HCT116 (cell line): Measurements from ENCODE around the gene SLC39A5. TPM values are rescaled to one million over a fixed set of nuclear protein-coding genes. Genes with fewer than 3 reads are reported as not detected.

ENCODE experiments used
- ATAC-seq: fragments of 200-7000 bp; cut with Tn5 transposase; 2 replicates; pipeline ENCODE4 v1.9.1; 2020; ENCODE audit warnings: mild to moderate bottlenecking, moderate library complexity
- BruUV-seq: library from RNA; stranded (reverse); fragments of 400-500 nt; replicated peaks from 2 replicates; lab custom pipeline; 2021; lab: Mats Ljungman, UMichigan
- CTCF ChIA-PET: fragments of 300-600 bp; sonication (Branson Sonifier 250); formaldehyde crosslinking; loops from one replicate; lab custom pipeline; 2021; ENCODE audit warnings: antibody characterized with exemption; lab: Charles Lee
- POLR2A ChIA-PET: fragments of 300-600, 350-600 bp; sonication (Branson Sonifier 250); formaldehyde crosslinking; loops from one replicate; lab custom pipeline; 2021; ENCODE audit warnings: antibody characterized with exemption; lab: Charles Lee
- RAD21 ChIA-PET, 2 experiments: fragments of 300-600 bp; sonication (Branson Sonifier 250); formaldehyde crosslinking; loops; one replicate each; lab custom pipeline; 2023; ENCODE audit warnings: low total read pairs in 2 of 2; ENCODE audit not compliant: uncharacterized antibody in 2 of 2, unreplicated experiment in 2 of 2, low non-redundant PET in 1 of 2; lab: Charles Lee
- DNase-seq: peaks from one replicate; pipeline ENCODE4 v3.0.0-alpha.2; 2010; ENCODE audit warnings: low read depth, low spot score
- H2AFZ ChIP-seq: fragments of 200-600 bp; shearing (Covaris generic), sonication (generic); 2 replicates; pipeline ENCODE4 v1.6.1; 2017; ENCODE audit warnings: low read depth, mixed run types, mixed read lengths, antibody characterized with exemption, low read length; ENCODE audit not compliant: poor library complexity, severe bottlenecking
- H3K27ac ChIP-seq: 2 replicates; pipeline ENCODE4 v1.5.1; 2012; ENCODE audit warnings: low read depth, low read length
- H3K27me3 ChIP-seq: fragments of 200-600 bp; sonication (generic); 2 replicates; pipeline ENCODE4 v1.6.1; 2016; ENCODE audit warnings: mixed run types, low read length, mixed read lengths; ENCODE audit not compliant: insufficient read depth
- H3K36me3 ChIP-seq, 2 experiments: fragments of 200-500 bp in 1 of 2; fragments of 200-600 bp in 1 of 2; sonication (Bioruptor generic) in 1 of 2; sonication (generic) in 1 of 2; 2 replicates each; pipeline versions ENCODE4 v1.5.1 to v1.6.1; 2014 to 2016; ENCODE audit warnings: low read length in 2 of 2, inconsistent platforms in 1 of 2, mixed read lengths in 1 of 2, mixed run types in 1 of 2; ENCODE audit not compliant: insufficient read depth in 2 of 2, control insufficient read depth in 1 of 2
- H3K4me1 ChIP-seq, 2 experiments: fragments of 200-600 bp in 1 of 2; sonication (generic) in 1 of 2; 2 replicates each; pipeline versions ENCODE4 v1.5.1 to v1.6.1; 2012 to 2017; ENCODE audit warnings: low read length in 2 of 2, inconsistent platforms in 1 of 2, mild to moderate bottlenecking in 1 of 2, mixed read lengths in 1 of 2, mixed run types in 1 of 2, moderate library complexity in 1 of 2; ENCODE audit not compliant: insufficient read depth in 2 of 2, control insufficient read depth in 1 of 2
- H3K4me2 ChIP-seq: fragments of 200-600 bp; sonication (generic); 2 replicates; pipeline ENCODE4 v1.6.1; 2017; ENCODE audit warnings: mixed run types, low read length, mixed read lengths
- H3K4me3 ChIP-seq, 2 experiments: fragments of 200-600 bp in 1 of 2; sonication (generic) in 1 of 2; replicated peaks in 1 of 2; 2 replicates each; pipeline ENCODE4 v1.5.1; 2011 to 2016; ENCODE audit warnings: low read length in 2 of 2, control low read depth in 1 of 2, low read depth in 1 of 2, mild to moderate bottlenecking in 1 of 2, mixed read lengths in 1 of 2, mixed run types in 1 of 2
- H3K79me2 ChIP-seq: fragments of 200-600 bp; sonication (generic); 2 replicates; pipeline ENCODE4 v1.6.1; 2017; ENCODE audit warnings: mild to moderate bottlenecking, mixed run types, low read length, moderate library complexity, mixed read lengths; ENCODE audit not compliant: insufficient read depth
- H3K9ac ChIP-seq: fragments of 200-600 bp; sonication (generic); 2 replicates; pipeline ENCODE4 v1.6.1; 2016; ENCODE audit warnings: low read length, mixed read lengths
- H3K9me2 ChIP-seq: fragments of 200-600 bp; sonication (generic), shearing (Covaris generic); 2 replicates; pipeline ENCODE4 v1.6.1; 2017; ENCODE audit warnings: mixed run types, mild to moderate bottlenecking, moderate library complexity; ENCODE audit not compliant: insufficient read depth
- H3K9me3 ChIP-seq, 2 experiments: fragments of 200-500 bp in 1 of 2; fragments of 200-600 bp in 1 of 2; sonication (Bioruptor generic) in 1 of 2; sonication (generic) in 1 of 2; 2 replicates each; pipeline ENCODE4 v1.6.1; 2014 to 2017; ENCODE audit warnings: low read length in 2 of 2, mixed read lengths in 2 of 2, inconsistent platforms in 1 of 2, low read depth in 1 of 2, mild to moderate bottlenecking in 1 of 2, mixed run types in 1 of 2, moderate library complexity in 1 of 2; ENCODE audit not compliant: control insufficient read depth in 1 of 2, insufficient read depth in 1 of 2
- H4K20me1 ChIP-seq: fragments of 200-600 bp; sonication (generic), shearing (Covaris generic); 2 replicates; pipeline ENCODE4 v1.6.1; 2017; ENCODE audit warnings: mixed run types, mild to moderate bottlenecking, moderate library complexity; ENCODE audit not compliant: insufficient read depth
- CEBPB ChIP-seq: IDR thresholded peaks from 2 replicates; pipeline ENCODE4 v1.6.1; 2012; ENCODE audit warnings: low read depth
- ELF1 ChIP-seq: IDR thresholded peaks from 2 replicates; pipeline ENCODE4 v1.6.1; 2012; ENCODE audit warnings: low read depth, borderline replicate concordance
- POLR2A ChIP-seq: IDR thresholded peaks from 2 replicates; pipeline ENCODE4 v1.7.0; 2011; ENCODE audit warnings: borderline replicate concordance; ENCODE audit not compliant: insufficient read depth, insufficient read length; ENCODE audit errors: extremely low read depth
- ZNF274 ChIP-seq: fragments of 200-500 bp; sonication (Bioruptor generic); IDR thresholded peaks from 2 replicates; pipeline ENCODE4 v1.6.1; 2014; ENCODE audit warnings: mild to moderate bottlenecking, low read depth, low read length, inconsistent platforms
- intact Hi-C: fragments of 100-400 bp; cut with micrococcal nuclease; formaldehyde crosslinking; loops from 2 replicates; pipeline ENCODE4 v1.10.0; 2022
- total RNA-seq: library from RNA; stranded (reverse); gene quantifications from one replicate; pipeline ENCODE4 v1.2.1, GENCODE V29; 2021; ENCODE audit not compliant: unreplicated experiment
- TF ChIP-seq, protein P1 (sequence below), 3 experiments: fragments of 200-600 bp in 1 of 3; sonication (generic) in 1 of 3; IDR thresholded peaks in 2 of 3; conservative IDR thresholded peaks in 1 of 3; 2 replicates each; pipeline ENCODE4 v1.5.1; 2012 to 2017; ENCODE audit warnings: low read depth in 2 of 3, low read length in 2 of 3, antibody characterized with exemption in 1 of 3, borderline replicate concordance in 1 of 3, control low read depth in 1 of 3, mild to moderate bottlenecking in 1 of 3, mixed read lengths in 1 of 3, mixed run types in 1 of 3, moderate library complexity in 1 of 3; ENCODE audit not compliant: insufficient read depth in 1 of 3
- TF ChIP-seq, protein P2 (sequence below): IDR thresholded peaks from 2 replicates; pipeline ENCODE4 v1.6.1; 2011; ENCODE audit warnings: mild to moderate bottlenecking, low read length, moderate library complexity; ENCODE audit not compliant: insufficient replicate concordance; ENCODE audit errors: extremely low read depth
- TF ChIP-seq, protein P3 (sequence below): IDR thresholded peaks from 2 replicates; pipeline ENCODE4 v1.6.1; 2012; ENCODE audit warnings: low read depth

The SLC39A5 gene
- total RNA-seq, 1 experiment from 2014 or later: 0.66 TPM

DNA sequence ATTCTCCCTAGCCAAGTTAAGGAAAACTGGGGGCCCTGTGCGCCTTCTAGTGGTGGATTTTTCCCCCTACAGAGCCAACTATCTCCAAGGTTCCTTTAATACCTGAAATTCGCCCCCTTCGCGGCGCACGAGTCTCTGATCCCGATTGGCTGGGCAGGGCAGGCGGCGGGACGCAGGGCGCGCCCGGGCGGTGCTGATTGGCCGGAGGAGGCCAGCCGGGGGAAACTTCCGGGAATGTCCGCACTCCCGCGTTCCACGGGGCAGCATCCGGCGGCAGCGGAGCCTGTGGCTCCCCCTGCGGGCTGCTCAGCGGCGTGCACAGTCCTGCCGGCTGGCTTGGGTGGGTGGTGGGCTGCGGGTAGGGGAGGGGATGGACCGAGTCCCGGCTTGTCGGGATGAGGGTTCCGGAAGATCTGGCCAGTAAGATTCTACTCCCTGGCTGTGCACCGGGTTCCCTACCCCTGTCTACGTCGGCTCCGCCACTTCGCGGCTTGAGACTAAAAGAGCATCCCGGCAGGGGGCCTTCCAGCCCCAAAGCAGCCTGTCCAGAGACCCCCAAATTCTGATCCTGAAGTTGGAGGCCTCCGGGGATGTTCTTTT is 5.6 kb upstream of the SLC39A5 start, which contains the start of gene NABP2 (continued):
- TF ChIP-seq, protein P1, sequence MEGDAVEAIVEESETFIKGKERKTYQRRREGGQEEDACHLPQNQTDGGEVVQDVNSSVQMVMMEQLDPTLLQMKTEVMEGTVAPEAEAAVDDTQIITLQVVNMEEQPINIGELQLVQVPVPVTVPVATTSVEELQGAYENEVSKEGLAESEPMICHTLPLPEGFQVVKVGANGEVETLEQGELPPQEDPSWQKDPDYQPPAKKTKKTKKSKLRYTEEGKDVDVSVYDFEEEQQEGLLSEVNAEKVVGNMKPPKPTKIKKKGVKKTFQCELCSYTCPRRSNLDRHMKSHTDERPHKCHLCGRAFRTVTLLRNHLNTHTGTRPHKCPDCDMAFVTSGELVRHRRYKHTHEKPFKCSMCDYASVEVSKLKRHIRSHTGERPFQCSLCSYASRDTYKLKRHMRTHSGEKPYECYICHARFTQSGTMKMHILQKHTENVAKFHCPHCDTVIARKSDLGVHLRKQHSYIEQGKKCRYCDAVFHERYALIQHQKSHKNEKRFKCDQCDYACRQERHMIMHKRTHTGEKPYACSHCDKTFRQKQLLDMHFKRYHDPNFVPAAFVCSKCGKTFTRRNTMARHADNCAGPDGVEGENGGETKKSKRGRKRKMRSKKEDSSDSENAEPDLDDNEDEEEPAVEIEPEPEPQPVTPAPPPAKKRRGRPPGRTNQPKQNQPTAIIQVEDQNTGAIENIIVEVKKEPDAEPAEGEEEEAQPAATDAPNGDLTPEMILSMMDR (IDR thresholded peaks at IDR 0.05 in 2 of 3, conservative IDR thresholded peaks at IDR 0.05 in 1 of 3; ENCODE audit: borderline replicate concordance in 1 of 3, insufficient read depth in 1 of 3, low read depth in 2 of 3, low read length in 2 of 3): peak; percentile 72 to 97 (median 78)
- no peak for TF ChIP-seq POLR2A
- TF ChIP-seq, all 23 proteins: peak for 9

DNA sequence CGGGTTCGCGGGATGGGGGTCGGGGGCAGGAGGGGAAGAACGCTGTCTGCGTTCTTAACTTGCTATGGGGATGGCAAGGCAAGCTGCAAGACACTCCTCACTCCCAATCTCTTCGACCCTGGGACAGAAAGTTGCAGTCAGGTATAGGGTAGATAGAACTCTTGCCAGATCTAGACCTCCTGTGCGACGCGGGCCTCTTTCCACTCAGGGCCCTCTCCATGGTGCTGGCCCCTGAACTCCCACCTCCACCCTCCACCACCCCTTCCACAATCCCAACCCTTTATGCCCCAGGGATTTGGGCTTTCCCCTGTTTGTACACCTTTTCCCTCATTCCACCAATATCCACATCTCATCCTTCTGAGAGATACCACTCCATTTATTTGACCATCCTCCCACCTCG is 4.9 kb upstream of the SLC39A5 start:
- Histone ChIP-seq H3K36me3 (no peaks in the 10 kb centered on the region), H2AFZ (no peak overlapping the region), H3K4me3 (peak overlapping the region; percentile 85 to 91), H3K9me3 (no peaks in the 10 kb centered on the region), H4K20me1 (no peaks in the 10 kb centered on the region), H3K27me3 (no peaks in the 10 kb centered on the region), H3K27ac (peak overlapping the region; percentile 67), H3K9ac (peak overlapping the region; percentile 70), H3K4me2 (peak overlapping the region; percentile 94), H3K79me2 (peaks cover 15% of the 10 kb centered on the region), H3K9me2 (no peaks in the 10 kb centered on the region), H3K4me1 (peaks cover 8 to 35% of the 10 kb centered on the region in 2 experiments; a peak in 3 of 4 replicates)
- ChIA-PET RAD21 (no interaction called here), POLR2A (no interaction called here), CTCF (no interaction called here)
- intact Hi-C loops: loop anchor here (1.0 to 5.0 kb wide), 3 partner anchors 18 to 106 kb away; partner anchors contain the start of gene ANKRD52
- BruUV-seq: no TSS peak
- no peak for TF ChIP-seq ZNF274
- TF ChIP-seq CEBPB: no peak
- TF ChIP-seq, protein P2, sequence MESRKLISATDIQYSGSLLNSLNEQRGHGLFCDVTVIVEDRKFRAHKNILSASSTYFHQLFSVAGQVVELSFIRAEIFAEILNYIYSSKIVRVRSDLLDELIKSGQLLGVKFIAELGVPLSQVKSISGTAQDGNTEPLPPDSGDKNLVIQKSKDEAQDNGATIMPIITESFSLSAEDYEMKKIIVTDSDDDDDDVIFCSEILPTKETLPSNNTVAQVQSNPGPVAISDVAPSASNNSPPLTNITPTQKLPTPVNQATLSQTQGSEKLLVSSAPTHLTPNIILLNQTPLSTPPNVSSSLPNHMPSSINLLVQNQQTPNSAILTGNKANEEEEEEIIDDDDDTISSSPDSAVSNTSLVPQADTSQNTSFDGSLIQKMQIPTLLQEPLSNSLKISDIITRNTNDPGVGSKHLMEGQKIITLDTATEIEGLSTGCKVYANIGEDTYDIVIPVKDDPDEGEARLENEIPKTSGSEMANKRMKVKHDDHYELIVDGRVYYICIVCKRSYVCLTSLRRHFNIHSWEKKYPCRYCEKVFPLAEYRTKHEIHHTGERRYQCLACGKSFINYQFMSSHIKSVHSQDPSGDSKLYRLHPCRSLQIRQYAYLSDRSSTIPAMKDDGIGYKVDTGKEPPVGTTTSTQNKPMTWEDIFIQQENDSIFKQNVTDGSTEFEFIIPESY: no peak
- TF ChIP-seq, protein P1 (IDR thresholded peaks at IDR 0.05 in 2 of 3, conservative IDR thresholded peaks at IDR 0.05 in 1 of 3; ENCODE audit: borderline replicate concordance in 1 of 3, insufficient read depth in 1 of 3, low read depth in 2 of 3, low read length in 2 of 3): no peak
- TF ChIP-seq, protein P3, sequence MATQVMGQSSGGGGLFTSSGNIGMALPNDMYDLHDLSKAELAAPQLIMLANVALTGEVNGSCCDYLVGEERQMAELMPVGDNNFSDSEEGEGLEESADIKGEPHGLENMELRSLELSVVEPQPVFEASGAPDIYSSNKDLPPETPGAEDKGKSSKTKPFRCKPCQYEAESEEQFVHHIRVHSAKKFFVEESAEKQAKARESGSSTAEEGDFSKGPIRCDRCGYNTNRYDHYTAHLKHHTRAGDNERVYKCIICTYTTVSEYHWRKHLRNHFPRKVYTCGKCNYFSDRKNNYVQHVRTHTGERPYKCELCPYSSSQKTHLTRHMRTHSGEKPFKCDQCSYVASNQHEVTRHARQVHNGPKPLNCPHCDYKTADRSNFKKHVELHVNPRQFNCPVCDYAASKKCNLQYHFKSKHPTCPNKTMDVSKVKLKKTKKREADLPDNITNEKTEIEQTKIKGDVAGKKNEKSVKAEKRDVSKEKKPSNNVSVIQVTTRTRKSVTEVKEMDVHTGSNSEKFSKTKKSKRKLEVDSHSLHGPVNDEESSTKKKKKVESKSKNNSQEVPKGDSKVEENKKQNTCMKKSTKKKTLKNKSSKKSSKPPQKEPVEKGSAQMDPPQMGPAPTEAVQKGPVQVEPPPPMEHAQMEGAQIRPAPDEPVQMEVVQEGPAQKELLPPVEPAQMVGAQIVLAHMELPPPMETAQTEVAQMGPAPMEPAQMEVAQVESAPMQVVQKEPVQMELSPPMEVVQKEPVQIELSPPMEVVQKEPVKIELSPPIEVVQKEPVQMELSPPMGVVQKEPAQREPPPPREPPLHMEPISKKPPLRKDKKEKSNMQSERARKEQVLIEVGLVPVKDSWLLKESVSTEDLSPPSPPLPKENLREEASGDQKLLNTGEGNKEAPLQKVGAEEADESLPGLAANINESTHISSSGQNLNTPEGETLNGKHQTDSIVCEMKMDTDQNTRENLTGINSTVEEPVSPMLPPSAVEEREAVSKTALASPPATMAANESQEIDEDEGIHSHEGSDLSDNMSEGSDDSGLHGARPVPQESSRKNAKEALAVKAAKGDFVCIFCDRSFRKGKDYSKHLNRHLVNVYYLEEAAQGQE: no peak
- TF ChIP-seq ELF1: no peak
- DNase-seq: no peak
- no peak for ATAC-seq
